ENCODE results near the gene PTRH1. TPM values are rescaled to one million over a fixed set of nuclear protein-coding genes. Genes with fewer than 3 reads are reported as not detected.

The PTRH1 gene
- total RNA-seq, 1 donor from 2014 or later, result 36.5 TPM

- Histone ChIP-seq H3K4me3 (ENCODE audit: low read depth, low read length) (peak within 1 kb of the TSS; percentile 49), H3K36me3 (ENCODE audit: control insufficient read depth, insufficient read depth, low read length) (no peaks in the 10 kb centered on the region), H3K27me3 (ENCODE audit: control insufficient read depth, insufficient read depth, low read length) (no peaks in the 10 kb centered on the region)
- DNase-seq (ENCODE audit: low read depth), result peak; percentile 81
- peak; percentile 94 for TF ChIP-seq CTCF (IDR thresholded peaks at IDR 0.05; ENCODE audit: insufficient read depth, low read length, poor library complexity, severe bottlenecking)
These were observed 19.5 kb upstream of the PTRH1 start, which contains the start of gene TOR2A for GRCh38 chr9:127734747-127735529. TSS of gene TOR2A (minus strand) at chr9:127735294. CDS start at chr9:127735270, 24 bp downstream.

- Histone ChIP-seq H3K36me3 (ENCODE audit: control insufficient read depth, insufficient read depth, low read length) (no peaks in the 10 kb centered on the region), H3K4me3 (ENCODE audit: low read depth, low read length) (peak overlapping the region; percentile 17), H3K27me3 (ENCODE audit: control insufficient read depth, insufficient read depth, low read length) (no peaks in the 10 kb centered on the region)
- no peak for DNase-seq (ENCODE audit: low read depth)
- no peak for TF ChIP-seq CTCF (IDR thresholded peaks at IDR 0.05; ENCODE audit: insufficient read depth, low read length, poor library complexity, severe bottlenecking)
These were observed 18.8 kb upstream of the PTRH1 start for GRCh38 chr9:127734247-127734746.

- no peaks in the 10 kb centered on the region for H3K27me3 ChIP-seq (ENCODE audit: control insufficient read depth, insufficient read depth, low read length)
- no peak for TF ChIP-seq CTCF (IDR thresholded peaks at IDR 0.05; ENCODE audit: insufficient read depth, low read length, poor library complexity, severe bottlenecking)
- no peak overlapping the region for H3K4me3 ChIP-seq (ENCODE audit: low read depth, low read length)
- DNase-seq (ENCODE audit: low read depth), result no peak
- no peaks in the 10 kb centered on the region for H3K36me3 ChIP-seq (ENCODE audit: control insufficient read depth, insufficient read depth, low read length)
These were observed 18.2 kb upstream of the PTRH1 start for GRCh38 chr9:127733614-127734013.

- H3K36me3 ChIP-seq (ENCODE audit: control insufficient read depth, insufficient read depth, low read length), result no peaks in the 10 kb centered on the region
- no peaks in the 10 kb centered on the region for H3K27me3 ChIP-seq (ENCODE audit: control insufficient read depth, insufficient read depth, low read length)
- no peak overlapping the region for H3K4me3 ChIP-seq (ENCODE audit: low read depth, low read length)
- no peak for TF ChIP-seq CTCF (IDR thresholded peaks at IDR 0.05; ENCODE audit: insufficient read depth, low read length, poor library complexity, severe bottlenecking)
- no peak for DNase-seq (ENCODE audit: low read depth)
These were observed 17.0 kb upstream of the PTRH1 start for GRCh38 chr9:127732444-127732843.

GRCh38 chr9:127731938-127732337 is 16.5 kb upstream of the PTRH1 start:
- TF ChIP-seq CTCF (IDR thresholded peaks at IDR 0.05; ENCODE audit: insufficient read depth, low read length, poor library complexity, severe bottlenecking), result no peak
- no peak for DNase-seq (ENCODE audit: low read depth)
- no peaks in the 10 kb centered on the region for H3K27me3 ChIP-seq (ENCODE audit: control insufficient read depth, insufficient read depth, low read length)
- H3K4me3 ChIP-seq (ENCODE audit: low read depth, low read length), result no peak overlapping the region
- H3K36me3 ChIP-seq (ENCODE audit: control insufficient read depth, insufficient read depth, low read length), result no peaks in the 10 kb centered on the region

Data from kidney epithelial cell (primary cell).